ENCODE data around the gene TMEM117. TPM values are rescaled to one million over a fixed set of nuclear protein-coding genes. Genes with fewer than 3 reads are reported as not detected.
"Not testable (repeated sequence)": the region's sequence is repeated elsewhere in the genome, so short reads cannot be mapped to it uniquely, and the experiment has no call there.

Gene TMEM117
- total RNA-seq, 1 donor from 2014 or later: 12.4 TPM

GRCh38 chr12:44247588-44247987, 411.7 kb downstream of the TMEM117 start:
- Histone ChIP-seq H3K4me3 (ENCODE audit: low read depth, low read length) (no peak overlapping the region), H3K36me3 (ENCODE audit: control insufficient read depth, insufficient read depth, low read length) (no peaks in the 10 kb centered on the region), H3K27me3 (ENCODE audit: control insufficient read depth, insufficient read depth, low read length) (no peaks in the 10 kb centered on the region)
- no peak for DNase-seq (ENCODE audit: low read depth)
- peak; percentile 17 for TF ChIP-seq CTCF (IDR thresholded peaks at IDR 0.05; ENCODE audit: insufficient read depth, low read length, poor library complexity, severe bottlenecking)

- H3K4me3 ChIP-seq (ENCODE audit: low read depth, low read length): no peak overlapping the region
- no peaks in the 10 kb centered on the region for H3K36me3 ChIP-seq (ENCODE audit: control insufficient read depth, insufficient read depth, low read length)
- no peak for TF ChIP-seq CTCF (IDR thresholded peaks at IDR 0.05; ENCODE audit: insufficient read depth, low read length, poor library complexity, severe bottlenecking)
- H3K27me3 ChIP-seq (ENCODE audit: control insufficient read depth, insufficient read depth, low read length): no peaks in the 10 kb centered on the region
- DNase-seq (ENCODE audit: low read depth): no peak
Observed at GRCh38 chr12:44248436-44248835, 412.6 kb downstream of the TMEM117 start.

GRCh38 chr12:44250440-44250839, 414.6 kb downstream of the TMEM117 start:
- not testable (repeated sequence) for H3K27me3 ChIP-seq (ENCODE audit: control insufficient read depth, insufficient read depth, low read length); H3K36me3 ChIP-seq (ENCODE audit: control insufficient read depth, insufficient read depth, low read length); H3K4me3 ChIP-seq (ENCODE audit: low read depth, low read length); DNase-seq (ENCODE audit: low read depth)

- H3K27me3 ChIP-seq (ENCODE audit: control insufficient read depth, insufficient read depth, low read length): no peaks in the 10 kb centered on the region
- no peak for DNase-seq (ENCODE audit: low read depth)
- H3K36me3 ChIP-seq (ENCODE audit: control insufficient read depth, insufficient read depth, low read length): no peaks in the 10 kb centered on the region
- TF ChIP-seq CTCF (IDR thresholded peaks at IDR 0.05; ENCODE audit: insufficient read depth, low read length, poor library complexity, severe bottlenecking): no peak
- H3K4me3 ChIP-seq (ENCODE audit: low read depth, low read length): no peak overlapping the region
Observed at GRCh38 chr12:44253338-44253856, 417.5 kb downstream of the TMEM117 start.

GRCh38 chr12:44258246-44258645, 422.4 kb downstream of the TMEM117 start:
- no peaks in the 10 kb centered on the region for H3K27me3 ChIP-seq (ENCODE audit: control insufficient read depth, insufficient read depth, low read length)
- TF ChIP-seq CTCF (IDR thresholded peaks at IDR 0.05; ENCODE audit: insufficient read depth, low read length, poor library complexity, severe bottlenecking): no peak
- DNase-seq (ENCODE audit: low read depth): no peak
- no peaks in the 10 kb centered on the region for H3K36me3 ChIP-seq (ENCODE audit: control insufficient read depth, insufficient read depth, low read length)
- H3K4me3 ChIP-seq (ENCODE audit: low read depth, low read length): no peak overlapping the region

GRCh38 chr12:44259890-44260289, 424.0 kb downstream of the TMEM117 start:
- Histone ChIP-seq H3K27me3 (ENCODE audit: control insufficient read depth, insufficient read depth, low read length) (no peaks in the 10 kb centered on the region), H3K36me3 (ENCODE audit: control insufficient read depth, insufficient read depth, low read length) (no peaks in the 10 kb centered on the region), H3K4me3 (ENCODE audit: low read depth, low read length) (no peak overlapping the region)
- no peak for TF ChIP-seq CTCF (IDR thresholded peaks at IDR 0.05; ENCODE audit: insufficient read depth, low read length, poor library complexity, severe bottlenecking)
- no peak for DNase-seq (ENCODE audit: low read depth)

All from kidney epithelial cell (primary cell).